Measurements from ENCODE around the gene DPH1.
A peak's percentile ranks its signal among the peaks of the same experiment; 100 is the strongest.
"Not testable (repeated sequence)": the region's sequence is repeated elsewhere in the genome, so short reads cannot be mapped to it uniquely, and the experiment has no call there.

DPH1 gene

DNA sequence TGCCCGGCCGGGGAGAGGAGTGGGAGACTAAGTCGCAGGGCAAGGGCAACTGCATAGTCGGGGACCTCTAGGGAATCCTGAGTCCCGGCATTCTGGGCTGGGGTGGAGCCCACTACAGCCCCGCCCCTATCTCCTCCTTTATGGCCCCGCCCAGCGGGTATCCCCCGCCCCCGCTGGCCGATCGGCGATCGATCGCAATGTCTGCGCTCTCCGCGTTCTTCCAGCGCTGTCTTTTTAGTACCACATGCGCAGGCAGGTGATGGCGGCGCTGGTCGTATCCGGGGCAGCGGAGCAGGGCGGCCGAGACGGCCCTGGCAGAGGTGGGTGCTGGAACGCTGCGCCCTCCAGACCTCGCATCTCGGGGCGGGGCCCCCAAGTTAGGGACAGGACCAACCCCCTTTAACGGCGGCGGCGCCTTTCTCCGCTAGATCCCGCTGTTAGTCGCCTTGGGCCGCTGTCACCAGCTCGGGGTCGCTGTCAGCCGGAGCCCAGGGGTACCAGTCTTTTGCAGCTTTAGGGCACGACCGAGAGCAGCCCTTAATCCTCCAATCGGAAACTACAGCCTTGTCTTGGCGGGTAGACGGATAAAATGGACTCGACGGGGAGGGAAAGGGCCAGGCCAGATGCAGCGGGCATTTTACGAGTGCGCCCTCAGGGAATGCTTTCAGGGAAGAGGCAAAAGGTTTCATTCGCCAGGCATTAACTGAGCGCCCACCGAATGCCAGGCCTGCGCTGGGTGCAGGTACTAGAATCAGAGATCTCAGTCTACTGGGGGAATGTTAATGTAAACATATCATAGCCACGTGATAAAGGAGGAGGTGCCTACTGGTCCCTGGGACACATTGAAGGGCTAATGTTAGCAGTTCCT lies at the start of gene DPH1:
Gene DPH1, plus strand, starts transcription at position 243 of the 868 bp plus-strand sequence. Its CDS starts 17 bp downstream, at position 260.
- TF ChIP-seq, protein P1, sequence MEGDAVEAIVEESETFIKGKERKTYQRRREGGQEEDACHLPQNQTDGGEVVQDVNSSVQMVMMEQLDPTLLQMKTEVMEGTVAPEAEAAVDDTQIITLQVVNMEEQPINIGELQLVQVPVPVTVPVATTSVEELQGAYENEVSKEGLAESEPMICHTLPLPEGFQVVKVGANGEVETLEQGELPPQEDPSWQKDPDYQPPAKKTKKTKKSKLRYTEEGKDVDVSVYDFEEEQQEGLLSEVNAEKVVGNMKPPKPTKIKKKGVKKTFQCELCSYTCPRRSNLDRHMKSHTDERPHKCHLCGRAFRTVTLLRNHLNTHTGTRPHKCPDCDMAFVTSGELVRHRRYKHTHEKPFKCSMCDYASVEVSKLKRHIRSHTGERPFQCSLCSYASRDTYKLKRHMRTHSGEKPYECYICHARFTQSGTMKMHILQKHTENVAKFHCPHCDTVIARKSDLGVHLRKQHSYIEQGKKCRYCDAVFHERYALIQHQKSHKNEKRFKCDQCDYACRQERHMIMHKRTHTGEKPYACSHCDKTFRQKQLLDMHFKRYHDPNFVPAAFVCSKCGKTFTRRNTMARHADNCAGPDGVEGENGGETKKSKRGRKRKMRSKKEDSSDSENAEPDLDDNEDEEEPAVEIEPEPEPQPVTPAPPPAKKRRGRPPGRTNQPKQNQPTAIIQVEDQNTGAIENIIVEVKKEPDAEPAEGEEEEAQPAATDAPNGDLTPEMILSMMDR (IDR thresholded peaks at IDR 0.05): no peak
- Histone ChIP-seq H3K36me3 (no peaks in the 10 kb centered on the region), H3K9me3 (no peaks in the 10 kb centered on the region), H3K4me1 (ENCODE audit: control insufficient read depth in 1 of 2, insufficient read depth in 1 of 2, low read depth in 1 of 2, low read length in 1 of 2) (peaks cover 18 to 24% of the 10 kb centered on the region in 2 experiments), H3K27ac (no peak within 1 kb of the TSS), H3K27me3 (peaks cover 61% of the 10 kb centered on the region), H3K4me3 (ENCODE audit: low read depth in 1 of 2, low read length in 1 of 2) (peak within 1 kb of the TSS; percentile 54 to 66)

DNA sequence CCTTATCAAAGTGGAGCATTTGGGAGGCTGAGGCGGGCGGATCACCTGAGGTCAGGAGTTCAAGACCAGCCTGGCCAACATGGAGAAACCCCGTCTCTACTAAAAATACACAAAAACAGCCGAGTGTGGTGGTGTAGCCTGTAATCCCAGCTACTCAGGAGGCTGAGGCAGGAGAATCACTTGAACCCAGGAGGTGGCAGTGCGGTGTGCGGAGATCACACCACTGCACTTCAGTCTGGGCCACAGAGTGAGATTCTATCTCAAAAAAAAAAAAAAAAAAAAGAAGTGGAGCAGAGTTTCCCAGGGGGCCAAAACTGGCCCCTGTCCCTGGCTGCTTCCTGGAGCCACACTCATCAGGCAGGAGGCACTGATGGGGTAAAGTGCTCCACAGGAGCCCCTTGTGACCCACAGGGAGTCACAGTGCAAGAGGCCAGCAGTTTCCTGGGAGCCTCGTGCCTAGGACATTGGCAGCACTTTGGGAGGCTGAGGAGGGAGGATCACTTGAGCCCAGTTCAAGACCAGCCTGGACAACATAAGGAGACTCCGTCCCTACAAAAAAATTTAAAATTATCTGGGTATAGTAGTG lies 49.2 kb upstream of the DPH1 start:
- Histone ChIP-seq H3K4me3 (ENCODE audit: low read depth in 1 of 2, low read length in 1 of 2) (no peak overlapping the region), H3K27ac (no peak overlapping the region), H3K4me1 (ENCODE audit: control insufficient read depth in 1 of 2, insufficient read depth in 1 of 2, low read depth in 1 of 2, low read length in 1 of 2) (no peaks in the 10 kb centered on the region), H3K9me3 (no peaks in the 10 kb centered on the region), H3K27me3 (peaks cover 55% of the 10 kb centered on the region), H3K36me3 (no peaks in the 10 kb centered on the region)
- TF ChIP-seq, protein P1 (IDR thresholded peaks at IDR 0.05): no peak

- H3K4me3 ChIP-seq (ENCODE audit: low read depth in 1 of 2, low read length in 1 of 2); H3K27ac ChIP-seq; H3K4me1 ChIP-seq (ENCODE audit: control insufficient read depth in 1 of 2, insufficient read depth in 1 of 2, low read depth in 1 of 2, low read length in 1 of 2); H3K9me3 ChIP-seq; H3K36me3 ChIP-seq: not testable (repeated sequence)
- peaks cover 34% of the 10 kb centered on the region for H3K27me3 ChIP-seq
Observed at GRCh38 chr17:1982793-1983366, 47.1 kb upstream of the DPH1 start.

DNA sequence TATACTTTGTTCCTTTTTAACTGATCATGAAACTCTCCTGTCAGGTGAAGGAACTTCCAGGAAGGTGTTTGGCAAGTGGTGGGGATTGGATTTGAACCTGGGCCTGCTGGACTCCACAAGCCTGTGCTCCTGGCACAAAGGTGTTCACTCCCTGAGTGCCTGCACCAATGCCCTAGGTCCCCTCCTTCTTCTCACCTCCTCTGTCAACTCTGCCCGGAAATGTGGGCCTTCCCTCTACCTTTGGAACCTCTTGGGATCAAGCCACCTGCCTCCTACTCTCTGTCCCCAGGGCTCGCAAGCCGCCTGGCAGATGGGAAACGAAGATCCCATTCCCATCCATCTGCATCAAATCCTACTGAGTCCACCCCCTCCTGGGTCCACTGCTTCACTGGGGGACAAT lies 44.9 kb upstream of the DPH1 start:
- TF ChIP-seq, protein P1 (IDR thresholded peaks at IDR 0.05): no peak
- peaks cover 18% of the 10 kb centered on the region for H3K27me3 ChIP-seq
- H3K27ac ChIP-seq: no peak overlapping the region
- H3K4me3 ChIP-seq (ENCODE audit: low read depth in 1 of 2, low read length in 1 of 2): no peak overlapping the region
- H3K36me3 ChIP-seq: no peaks in the 10 kb centered on the region
- no peaks in the 10 kb centered on the region for H3K9me3 ChIP-seq
- H3K4me1 ChIP-seq (ENCODE audit: control insufficient read depth in 1 of 2, insufficient read depth in 1 of 2, low read depth in 1 of 2, low read length in 1 of 2): no peaks in the 10 kb centered on the region

DNA sequence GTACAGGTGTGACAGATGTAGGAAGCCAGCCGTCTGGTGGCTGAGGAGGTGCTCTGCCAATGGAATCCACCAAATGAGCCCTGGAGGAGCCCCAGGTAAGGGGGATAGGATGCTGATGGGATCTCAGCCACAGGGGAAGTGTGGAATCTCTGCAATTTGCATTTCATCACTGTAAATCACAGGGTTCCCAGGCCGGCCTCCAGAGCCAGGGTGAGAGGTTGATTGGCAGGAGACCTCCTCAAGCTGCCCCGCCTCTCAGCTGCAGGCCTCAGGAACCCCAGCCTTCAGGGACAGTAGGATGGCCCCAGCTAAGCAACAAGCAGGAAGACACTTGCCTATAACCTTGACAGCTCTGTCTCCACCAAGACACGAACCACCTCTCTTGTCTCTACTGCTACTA lies 44.3 kb upstream of the DPH1 start:
- peaks cover 24% of the 10 kb centered on the region for H3K27me3 ChIP-seq
- H3K36me3 ChIP-seq: no peaks in the 10 kb centered on the region
- no peak overlapping the region for H3K4me3 ChIP-seq (ENCODE audit: low read depth in 1 of 2, low read length in 1 of 2)
- no peak overlapping the region for H3K27ac ChIP-seq
- H3K9me3 ChIP-seq: no peaks in the 10 kb centered on the region
- TF ChIP-seq, protein P1 (IDR thresholded peaks at IDR 0.05): no peak
- H3K4me1 ChIP-seq (ENCODE audit: control insufficient read depth in 1 of 2, insufficient read depth in 1 of 2, low read depth in 1 of 2, low read length in 1 of 2): no peaks in the 10 kb centered on the region

Measured in neutrophil (primary cell).